ENCODE data around the gene PREX1.
"Not testable (repeated sequence)": the region's sequence is repeated elsewhere in the genome, so short reads cannot be mapped to it uniquely, and the experiment has no call there.

PREX1 gene

GRCh38 chr20:48818031-48818370 lies 9.8 kb downstream of the PREX1 start:
- peaks cover 76% of the 10 kb centered on the region for H3K36me3 Mint-ChIP-seq (ENCODE audit: low read depth)
- no peaks in the 10 kb centered on the region for H3K27me3 Mint-ChIP-seq
- intact Hi-C loops (cut with micrococcal nuclease): no loop called here
- no peaks in the 10 kb centered on the region for H3K4me1 Mint-ChIP-seq (ENCODE audit: low read depth)
- peak overlapping the region; percentile 64 for H3K27ac Mint-ChIP-seq
- H3K4me3 Mint-ChIP-seq: no peak overlapping the region
- H3K9me3 Mint-ChIP-seq: no peaks in the 10 kb centered on the region

GRCh38 chr20:48817367-48818030 lies 10.3 kb downstream of the PREX1 start:
- H3K9me3 Mint-ChIP-seq: no peaks in the 10 kb centered on the region
- H3K4me1 Mint-ChIP-seq (ENCODE audit: low read depth): no peaks in the 10 kb centered on the region
- no peak overlapping the region for H3K4me3 Mint-ChIP-seq
- peaks cover 75% of the 10 kb centered on the region for H3K36me3 Mint-ChIP-seq (ENCODE audit: low read depth)
- intact Hi-C loops (cut with micrococcal nuclease): no loop called here
- peak overlapping the region; percentile 64 for H3K27ac Mint-ChIP-seq
- no peaks in the 10 kb centered on the region for H3K27me3 Mint-ChIP-seq

GRCh38 chr20:48816282-48817205 lies 11.3 kb downstream of the PREX1 start:
- H3K4me3 Mint-ChIP-seq: no peak overlapping the region
- peaks cover 72% of the 10 kb centered on the region for H3K36me3 Mint-ChIP-seq (ENCODE audit: low read depth)
- intact Hi-C loops (cut with micrococcal nuclease): no loop called here

GRCh38 chr20:48815537-48815936 lies 12.3 kb downstream of the PREX1 start:
- Mint-ChIP-seq H3K9me3 (no peaks in the 10 kb centered on the region), H3K4me3 (no peak overlapping the region), H3K27ac (peak overlapping the region; percentile 1), H3K27me3 (no peaks in the 10 kb centered on the region), H3K36me3 (ENCODE audit: low read depth) (peaks cover 66% of the 10 kb centered on the region), H3K4me1 (ENCODE audit: low read depth) (no peaks in the 10 kb centered on the region)
- intact Hi-C loops (cut with micrococcal nuclease): no loop called here

More at GRCh38 chr20:48816282-48817205, 11.3 kb downstream of the PREX1 start:
- H3K27me3 Mint-ChIP-seq: no peaks in the 10 kb centered on the region
- H3K4me1 Mint-ChIP-seq (ENCODE audit: low read depth): no peaks in the 10 kb centered on the region
- H3K27ac Mint-ChIP-seq: no peak overlapping the region
- H3K9me3 Mint-ChIP-seq: no peaks in the 10 kb centered on the region

DNA sequence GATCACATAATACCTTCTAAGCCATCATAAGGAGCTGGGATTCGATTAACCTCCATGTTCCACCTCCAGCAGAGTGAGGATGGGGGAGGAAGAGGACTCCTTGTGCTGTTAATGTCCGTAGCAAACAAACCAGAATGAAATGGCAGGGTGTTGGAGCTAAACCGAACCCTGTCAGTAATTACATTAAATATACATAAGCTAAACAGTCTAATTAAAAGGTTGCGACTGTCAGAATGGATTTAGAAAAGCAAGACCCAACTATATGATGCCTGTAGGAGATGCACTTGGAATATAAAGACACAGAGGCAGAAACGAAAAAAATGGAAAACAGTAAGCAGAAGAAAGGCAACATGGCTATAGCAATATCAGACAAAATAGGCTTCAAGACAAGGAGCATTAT lies 13.2 kb downstream of the PREX1 start:
- no peaks in the 10 kb centered on the region for H3K27me3 Mint-ChIP-seq
- H3K36me3 Mint-ChIP-seq (ENCODE audit: low read depth): peaks cover 57% of the 10 kb centered on the region
- H3K27ac Mint-ChIP-seq: peak overlapping the region; percentile 1
- no peak overlapping the region for H3K4me3 Mint-ChIP-seq
- peaks cover 8% of the 10 kb centered on the region for H3K4me1 Mint-ChIP-seq (ENCODE audit: low read depth)
- intact Hi-C loops (cut with micrococcal nuclease): no loop called here
- no peaks in the 10 kb centered on the region for H3K9me3 Mint-ChIP-seq

GRCh38 chr20:48813930-48814546 lies 13.8 kb downstream of the PREX1 start:
- Mint-ChIP-seq H3K9me3 (no peaks in the 10 kb centered on the region), H3K4me3 (no peak overlapping the region), H3K27me3 (no peaks in the 10 kb centered on the region), H3K4me1 (ENCODE audit: low read depth) (peaks cover 14% of the 10 kb centered on the region), H3K27ac (no peak overlapping the region), H3K36me3 (ENCODE audit: low read depth) (peaks cover 51% of the 10 kb centered on the region)
- intact Hi-C loops (cut with micrococcal nuclease): no loop called here

GRCh38 chr20:48813446-48813747 lies 14.4 kb downstream of the PREX1 start:
- Mint-ChIP-seq H3K4me1 (ENCODE audit: low read depth) (peaks cover 20% of the 10 kb centered on the region), H3K36me3 (ENCODE audit: low read depth) (peaks cover 51% of the 10 kb centered on the region), H3K4me3 (no peak overlapping the region), H3K9me3 (no peaks in the 10 kb centered on the region), H3K27ac (no peak overlapping the region), H3K27me3 (no peaks in the 10 kb centered on the region)
- intact Hi-C loops (cut with micrococcal nuclease): no loop called here

GRCh38 chr20:48812600-48813445 lies 15.0 kb downstream of the PREX1 start:
- H3K27ac Mint-ChIP-seq: no peak overlapping the region

DNA sequence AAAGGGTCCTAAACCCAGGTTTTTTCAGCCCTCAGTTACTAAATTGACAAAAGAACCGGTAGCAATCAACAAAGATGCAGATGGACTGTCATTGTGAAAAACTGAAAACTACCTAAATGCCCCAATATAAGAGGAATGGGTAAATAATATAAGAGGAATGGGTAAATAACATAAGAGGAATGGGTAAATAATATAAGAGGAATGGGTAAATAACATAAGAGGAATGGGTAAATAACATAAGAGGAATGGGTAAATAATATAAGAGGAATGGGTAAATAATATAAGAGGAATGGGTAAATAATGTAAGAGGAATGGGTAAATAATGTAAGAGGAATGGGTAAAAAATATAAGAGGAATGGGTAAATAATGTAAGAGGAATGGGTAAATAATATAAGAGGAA lies 15.7 kb downstream of the PREX1 start:
- H3K27me3 Mint-ChIP-seq; intact Hi-C loops (cut with micrococcal nuclease); H3K27ac Mint-ChIP-seq; H3K9me3 Mint-ChIP-seq; H3K4me3 Mint-ChIP-seq: not testable (repeated sequence)
- Mint-ChIP-seq H3K36me3 (ENCODE audit: low read depth) (peaks cover 47% of the 10 kb centered on the region), H3K4me1 (ENCODE audit: low read depth) (peaks cover 33% of the 10 kb centered on the region)

More at GRCh38 chr20:48812600-48813445, 15.0 kb downstream of the PREX1 start:
- no peaks in the 10 kb centered on the region for H3K9me3 Mint-ChIP-seq
- peaks cover 26% of the 10 kb centered on the region for H3K4me1 Mint-ChIP-seq (ENCODE audit: low read depth)
- no peak overlapping the region for H3K4me3 Mint-ChIP-seq
- intact Hi-C loops (cut with micrococcal nuclease): no loop called here
- no peaks in the 10 kb centered on the region for H3K27me3 Mint-ChIP-seq
- H3K36me3 Mint-ChIP-seq (ENCODE audit: low read depth): peaks cover 47% of the 10 kb centered on the region

DNA sequence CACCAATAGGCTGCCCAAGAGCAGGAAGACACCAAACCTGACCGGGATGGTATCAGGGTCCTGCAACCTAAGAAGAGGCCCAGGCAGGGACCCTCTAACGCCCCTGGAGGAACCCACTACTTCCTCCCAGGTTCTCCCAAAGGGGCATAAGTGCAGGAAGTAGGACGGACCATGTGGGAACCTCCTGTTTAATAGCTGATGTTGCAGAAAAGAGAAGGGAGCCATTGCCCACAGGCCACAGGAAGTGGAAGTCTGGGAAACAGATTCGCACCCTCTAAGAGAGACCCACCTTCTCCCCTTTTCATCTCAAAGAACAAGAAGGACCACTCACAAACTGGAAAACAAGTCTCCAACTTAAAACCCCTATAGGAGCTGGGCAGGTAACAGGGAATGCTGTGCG lies 18.1 kb downstream of the PREX1 start:
- intact Hi-C loops (cut with micrococcal nuclease): no loop called here
- no peaks in the 10 kb centered on the region for H3K27me3 Mint-ChIP-seq
- peaks cover 46% of the 10 kb centered on the region for H3K36me3 Mint-ChIP-seq (ENCODE audit: low read depth)
- peaks cover 9% of the 10 kb centered on the region for H3K9me3 Mint-ChIP-seq
- H3K4me1 Mint-ChIP-seq (ENCODE audit: low read depth): peaks cover 55% of the 10 kb centered on the region
- peak overlapping the region; percentile 70 for H3K27ac Mint-ChIP-seq
- no peak overlapping the region for H3K4me3 Mint-ChIP-seq

GRCh38 chr20:48808382-48809034 lies 19.3 kb downstream of the PREX1 start:
- Mint-ChIP-seq H3K27ac (peak overlapping the region; percentile 69), H3K36me3 (ENCODE audit: low read depth) (peaks cover 56% of the 10 kb centered on the region), H3K4me1 (ENCODE audit: low read depth) (peaks cover 67% of the 10 kb centered on the region), H3K27me3 (no peaks in the 10 kb centered on the region), H3K4me3 (no peak overlapping the region), H3K9me3 (peaks cover 9% of the 10 kb centered on the region)
- intact Hi-C loops (cut with micrococcal nuclease): no loop called here

DNA sequence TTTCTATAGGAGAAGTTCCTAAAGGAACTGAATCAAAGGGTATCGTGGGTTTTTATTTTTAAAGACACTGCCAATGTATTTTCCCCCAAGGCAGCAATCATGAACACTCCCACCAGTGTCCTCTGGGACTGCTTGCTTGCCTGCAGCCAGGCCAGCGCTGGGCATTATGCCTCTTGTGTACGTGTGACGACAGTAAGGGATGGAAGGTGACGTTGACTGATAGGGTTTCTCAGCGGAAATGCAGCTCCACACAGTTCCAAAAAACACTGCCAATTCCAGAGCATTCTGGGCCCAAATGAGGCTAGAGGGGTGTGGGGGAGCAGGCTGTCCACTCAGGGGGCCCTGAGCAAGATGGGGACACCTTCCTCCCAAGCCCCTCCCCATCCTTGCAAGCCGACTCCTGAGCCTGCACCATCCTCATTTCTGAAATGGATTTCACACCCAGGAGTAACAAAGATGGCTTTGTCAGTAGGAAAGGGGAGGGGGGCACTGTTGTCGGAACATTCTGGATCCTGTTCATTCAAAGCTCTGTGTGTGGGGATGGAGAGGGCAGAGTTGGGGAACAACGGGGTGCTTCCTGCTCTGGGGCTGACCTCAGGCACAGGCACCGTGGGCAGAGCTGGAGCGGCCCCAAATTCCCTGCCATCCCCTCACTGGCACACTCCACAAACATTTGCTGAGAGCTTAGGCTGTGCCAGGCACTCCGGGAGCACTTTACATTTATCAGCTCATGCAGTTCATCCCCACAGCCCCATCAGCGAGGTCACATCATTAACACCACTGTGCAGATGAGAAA lies 20.0 kb downstream of the PREX1 start:
- no peak overlapping the region for H3K4me3 Mint-ChIP-seq

DNA sequence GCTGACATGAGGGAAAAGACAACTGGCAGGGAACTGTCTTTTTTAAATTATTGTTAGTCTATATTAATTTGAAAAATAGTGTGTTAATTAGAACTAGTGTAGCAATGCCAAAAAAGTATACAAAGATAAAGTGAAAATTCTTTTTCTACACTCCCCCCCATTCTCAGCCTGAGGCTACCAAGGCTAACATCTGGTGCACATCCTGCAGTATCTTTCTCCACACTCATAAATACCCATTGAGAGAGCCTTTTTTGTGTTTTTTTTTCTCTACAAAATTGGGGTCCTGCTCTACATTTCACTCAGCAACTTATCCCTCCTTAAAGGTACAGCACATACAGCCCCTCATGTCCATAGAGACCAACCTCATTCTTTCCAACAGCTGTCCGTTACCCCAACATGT lies 20.7 kb downstream of the PREX1 start:
- Mint-ChIP-seq H3K4me3 (no peak overlapping the region), H3K36me3 (ENCODE audit: low read depth) (peaks cover 63% of the 10 kb centered on the region), H3K4me1 (ENCODE audit: low read depth) (peaks cover 82% of the 10 kb centered on the region), H3K9me3 (peaks cover 9% of the 10 kb centered on the region), H3K27me3 (no peaks in the 10 kb centered on the region), H3K27ac (peak overlapping the region; percentile 46)
- intact Hi-C loops (cut with micrococcal nuclease): no loop called here

More for the DNA sequence above, 20.0 kb downstream of the PREX1 start:
- Mint-ChIP-seq H3K9me3 (peaks cover 9% of the 10 kb centered on the region), H3K27me3 (no peaks in the 10 kb centered on the region), H3K27ac (peak overlapping the region; percentile 46), H3K36me3 (ENCODE audit: low read depth) (peaks cover 56% of the 10 kb centered on the region), H3K4me1 (ENCODE audit: low read depth) (peaks cover 74% of the 10 kb centered on the region)
- intact Hi-C loops (cut with micrococcal nuclease): no loop called here
